Heart left ventricle (tissue), 16 donors: ENCODE data around the gene CXCL17. TPM values are rescaled to one million over a fixed set of nuclear protein-coding genes. Genes with fewer than 3 reads are reported as not detected.

ENCODE experiments used
- ATAC-seq, 4 donors: fragments of 200-7000 bp; cut with Tn5 transposase; one replicate each; pipeline ENCODE4 v1.9.1; 2020 to 2022; ENCODE audit warnings: moderate library complexity in 4 of 4, mild to moderate bottlenecking in 3 of 4, moderate number of reproducible peaks in 1 of 4
- DNase-seq, 5 donors: peaks; one replicate each; pipeline ENCODE4 v3.0.0-alpha.2; 2020
- H3K27ac ChIP-seq, 12 donors: fragments of 200-600 bp; sonication (generic) in 4 of 12; one replicate each; pipeline versions ENCODE4 v1.5.0 to v1.8.0; 2016 to 2022; ENCODE audit warnings: mild to moderate bottlenecking in 2 of 12
- H3K27me3 ChIP-seq, 9 donors: fragments of 200-600 bp; sonication (generic) in 2 of 9; one replicate each; pipeline versions ENCODE4 v1.5.1 to v1.8.0; 2016 to 2022; ENCODE audit warnings: mild to moderate bottlenecking in 3 of 9
- H3K36me3 ChIP-seq, 9 donors: fragments of 200-600 bp; sonication (generic) in 2 of 9; one replicate each; pipeline versions ENCODE4 v1.5.0 to v1.8.0; 2018 to 2022; ENCODE audit warnings: mild to moderate bottlenecking in 2 of 9
- H3K4me1 ChIP-seq, 12 donors: fragments of 200-600 bp; sonication (generic) in 4 of 12; one replicate each; pipeline versions ENCODE4 v1.5.0 to v1.8.0; 2016 to 2022; ENCODE audit warnings: mild to moderate bottlenecking in 3 of 12
- H3K4me3 ChIP-seq, 12 donors: fragments of 200-600 bp; sonication (generic) in 4 of 12; one replicate each; pipeline versions ENCODE4 v1.5.0 to v1.8.0; 2017 to 2022; ENCODE audit warnings: mild to moderate bottlenecking in 9 of 12, moderate library complexity in 4 of 12
- H3K9me3 ChIP-seq, 12 donors: fragments of 200-600 bp; sonication (generic) in 4 of 12; one replicate each; pipeline versions ENCODE4 v1.5.0 to v1.8.0; 2016 to 2022; ENCODE audit warnings: mild to moderate bottlenecking in 1 of 12
- CTCF ChIP-seq, 12 donors: fragments of 200-600 bp; sonication (generic) in 4 of 12; IDR thresholded peaks; one replicate each; pipeline versions ENCODE4 v1.5.0 to v1.8.0; 2018 to 2022; ENCODE audit warnings: antibody characterized with exemption in 12 of 12, mild to moderate bottlenecking in 5 of 12
- POLR2A ChIP-seq, 2 donors: fragments of 450-650 bp; IDR thresholded peaks; one replicate each; pipeline ENCODE4 v1.6.1; 2017; ENCODE audit warnings: antibody characterized with exemption in 2 of 2, mild to moderate bottlenecking in 2 of 2, moderate library complexity in 2 of 2
- WGBS, 4 donors: extraction: QIAGEN DNeasy Blood & Tissue Kit in 2 of 4; methylation state at CpG; one replicate each; pipeline versions ENCODE4 v1.1.5 to v1.1.7; 2013 to 2018; 5-methylcytosine and 5-hydroxymethylcytosine counted together
- intact Hi-C, 10 donors: fragments of 100-400 bp; cut with DNase I; formaldehyde crosslinking; loops; one replicate each; pipeline versions ENCODE4 v1.11.1 to v1.14.2; 2022
- polyA plus RNA-seq, 2 donors: library from polyadenylated mRNA; stranded (reverse); fragments of 200-250 nt; gene quantifications; one replicate each; pipeline ENCODE4 v1.2.3, GENCODE V29; 2013
- total RNA-seq, 9 donors: library from RNA; depleted of rRNA in 2 of 9; stranded (reverse); fragments of >200 nt in 2 of 9; fragmentation: NEBNext Ultra II Directional in 3 of 9; extraction: Animal tissue kit (Norgen Biotek cat#: 25700) in 3 of 9; gene quantifications; one replicate each; pipeline versions ENCODE4 v1.1.0 to v1.2.4, GENCODE V29; 2016 to 2023
- donor health status: ischemic (EF 13 %, LVEDD 7.1; RV severe dilation, severe dysfunction).
- donor health status: healthy with polysubstance abuse.
- donor health status: DM: no; HTN: yes; CAD: no.
- donor health status: DM: no; HTN: no; CAD: no.
- donor health status: ischemic (EF 25% LVEDD 6.9; RV normal size, moderate dysfunction).
- donor health status: ischemic (EF 25% LVEDD 5.7; RV mildly dilated, moderate dysfunction).
- donor health status: healthy.
- donor health status: DM: yes; HTN: yes; CAD: no.
- donor health status: ischemic (EF 35%, LVEDD 5.7; RV mildly dilated, moderate dysfunction).
- donor health status: nonischemic (EF 11% LVEDD 7.7; RV severe dilation, severe dysfunction).
- donor health status: DM: yes; HTN: yes; CAD: no.
- donor health status: PGD.
- donor health status: ischemic (EF 29% LVEDD 5.4; RV normal size, mild dysfunction).
- donor health status: nonischemic (EF 23%, LVEDD 6.1; RV moderate dilation, normal function).

CXCL17 gene
- total and polyA plus RNA-seq, 11 donors: not detected

- peak overlapping the region; percentile 20 to 59 (median 48) for H3K4me3 ChIP-seq
- peak; percentile 45 to 77 (median 65) for DNase-seq
- H3K27me3 ChIP-seq: peaks cover 0 to 46% (median 14%) of the 10 kb centered on the region in 9 donors
- ATAC-seq: peak; percentile 39 to 87 (median 80)
- no peaks in the 10 kb centered on the region for H3K9me3 ChIP-seq
- intact Hi-C loops: loop anchor here in 1 of 10 donors (5.0 kb wide), 1 partner anchor 45 kb away; no protein-coding TSS in a partner anchor
- peak; percentile 37 to 67 (median 48) for TF ChIP-seq CTCF (IDR thresholded peaks at IDR 0.05)
- no peak for TF ChIP-seq POLR2A (IDR thresholded peaks at IDR 0.05)
- no peaks in the 10 kb centered on the region for H3K36me3 ChIP-seq
- 1 to 8% (median 3%) methylated on average over 22 to 48 of the region's 48 CpGs for WGBS, 4 donors
- peak overlapping the region in 5 of 12 donors; percentile 3 to 37 (median 21) for H3K27ac ChIP-seq
- H3K4me1 ChIP-seq: peaks cover 0 to 9% (median 5%) of the 10 kb centered on the region in 12 donors
These were observed 55.6 kb downstream of the CXCL17 start for GRCh38 chr19:42386974-42387707.

GRCh38 chr19:42380155-42380554, 62.6 kb downstream of the CXCL17 start:
- DNase-seq: no peak
- TF ChIP-seq CTCF (IDR thresholded peaks at IDR 0.05) (no peak), POLR2A (IDR thresholded peaks at IDR 0.05) (no peak)
- no peak for ATAC-seq
- 79 to 83% (median 81%) methylated on average over 6 of the region's 6 CpGs for WGBS, 4 donors
- peaks cover 0 to 9% (median 0%) of the 10 kb centered on the region in 9 donors for H3K27me3 ChIP-seq
- no peak overlapping the region for H3K27ac ChIP-seq
- intact Hi-C loops: no loop called here
- H3K4me3 ChIP-seq: no peak overlapping the region
- peaks cover 0 to 14% (median 7%) of the 10 kb centered on the region in 9 donors for H3K36me3 ChIP-seq
- H3K4me1 ChIP-seq: no peaks in the 10 kb centered on the region
- H3K9me3 ChIP-seq: no peaks in the 10 kb centered on the region

Other genes with a start within 250 kb of the CXCL17 start
- 10 to 100 TPM; 11.1 to 24.1 (median 17.2) TPM for gene DEDD2, start 225.3 kb downstream of the CXCL17 start, total RNA-seq
- gene DEDD2, start 225.3 kb downstream of the CXCL17 start, polyA plus RNA-seq: 10 to 100 TPM; 12.6 to 18.3 TPM
- gene ZNF526, start 222.6 kb downstream of the CXCL17 start, total RNA-seq: 1 to 10 TPM; 3.9 to 7.2 (median 5.8) TPM
- 1 to 10 TPM; 3.3 to 5.4 TPM for gene ZNF526, start 222.6 kb downstream of the CXCL17 start, polyA plus RNA-seq
- 10 to 100 TPM; 22.5 to 46.9 (median 36.8) TPM for gene GSK3A, start 200.3 kb downstream of the CXCL17 start, total RNA-seq
- gene GSK3A, start 200.3 kb downstream of the CXCL17 start, polyA plus RNA-seq: 10 to 100 TPM; 51.6 to 76.5 TPM
- gene ERF, start 187.8 kb downstream of the CXCL17 start, total RNA-seq: 10 to 100 TPM; 26.1 to 49.7 (median 35.5) TPM
- gene ERF, start 187.8 kb downstream of the CXCL17 start, polyA plus RNA-seq: 10 to 100 TPM; 31.9 to 45.4 TPM
- 10 to 100 TPM; 25.5 to 54.8 (median 35.8) TPM for gene CIC, start 173.7 kb downstream of the CXCL17 start, total RNA-seq
- gene CIC, start 173.7 kb downstream of the CXCL17 start, polyA plus RNA-seq: 10 to 100 TPM; 27.1 to 27.5 TPM
- gene PRR19, start 140.8 kb downstream of the CXCL17 start, total RNA-seq: under 1 TPM in 3 of 9 donors, not detected in 6; 0.16 to 0.53 (median 0.40) TPM
- under 1 TPM in 1 of 2 donors, not detected in 1; 0.17 TPM for gene PRR19, start 140.8 kb downstream of the CXCL17 start, polyA plus RNA-seq
- gene PAFAH1B3, start 140.3 kb downstream of the CXCL17 start, total RNA-seq: 1 to 10 TPM; 1.8 to 9.4 (median 2.5) TPM
- 1 to 10 TPM; 4.9 to 9.5 TPM for gene PAFAH1B3, start 140.3 kb downstream of the CXCL17 start, polyA plus RNA-seq
- under 1 TPM in 2 of 9 donors, not detected in 7; 0.16 to 0.27 TPM for gene TMEM145, start 129.6 kb downstream of the CXCL17 start, total RNA-seq
- gene TMEM145, start 129.6 kb downstream of the CXCL17 start, polyA plus RNA-seq: under 1 TPM; 0.11 to 0.18 TPM
- gene MEGF8, start 117.3 kb downstream of the CXCL17 start, total RNA-seq: 10 to 100 TPM; 26.5 to 50.4 (median 36.6) TPM
- gene MEGF8, start 117.3 kb downstream of the CXCL17 start, polyA plus RNA-seq: 10 to 100 TPM; 22.8 to 23.1 TPM
- gene CNFN, start 52.6 kb downstream of the CXCL17 start, total RNA-seq: 1 to 10 TPM in 1 of 9 donors, under 1 TPM in 3, not detected in 5; 0.62 to 1.4 (median 0.94) TPM
- 1 to 10 TPM; 1.3 to 2.9 TPM for gene CNFN, start 52.6 kb downstream of the CXCL17 start, polyA plus RNA-seq
- 100 to 1,000 TPM in 1 of 9 donors, 10 to 100 TPM in 8; 34.7 to 111 (median 57.3) TPM for gene LIPE, start 15.6 kb downstream of the CXCL17 start, total RNA-seq
- 10 to 100 TPM; 47.1 to 67.1 TPM for gene LIPE, start 15.6 kb downstream of the CXCL17 start, polyA plus RNA-seq
- 1 to 10 TPM; 1.3 to 8.3 (median 2.5) TPM for gene CEACAM1, start 85.5 kb upstream of the CXCL17 start, total RNA-seq
- gene CEACAM1, start 85.5 kb upstream of the CXCL17 start, polyA plus RNA-seq: 1 to 10 TPM; 1.6 to 2.1 TPM
- gene CEACAM8, start 152.0 kb upstream of the CXCL17 start, total RNA-seq: under 1 TPM in 2 of 9 donors, not detected in 7; 0.10 to 0.56 TPM
- gene CEACAM8, start 152.0 kb upstream of the CXCL17 start, polyA plus RNA-seq: not detected